SK-N-SH treated with all-trans-retinoic acid at 6 μM for 48 hours (cell line): ENCODE results near the gene TRAP1.
A peak's percentile ranks its signal among the peaks of the same experiment; 100 is the strongest.
"Not testable (repeated sequence)": the region's sequence is repeated elsewhere in the genome, so short reads cannot be mapped to it uniquely, and the experiment has no call there.

Experiments used
- ATAC-seq: fragments of 200-7000 bp; cut with Tn5 transposase; 3 replicates; pipeline ENCODE4 v1.9.1; 2020; ENCODE audit warnings: mild to moderate bottlenecking, moderate library complexity
- ARNTL ChIP-seq: fragments of 450-650 bp; formaldehyde crosslinking; IDR thresholded peaks from 2 replicates; pipeline ENCODE4 v1.5.0; 2020; ENCODE audit warnings: low read depth, mild to moderate bottlenecking, moderate library complexity, borderline replicate concordance
- BACH2 ChIP-seq: fragments of 250-450 bp; sonication (Bioruptor Pico); IDR thresholded peaks from 2 replicates; pipeline ENCODE4 v1.9.0; 2021; ENCODE audit warnings: mild to moderate bottlenecking, borderline replicate concordance
- CSDC2 ChIP-seq: fragments of 250-450 bp; sonication (Bioruptor Pico); IDR thresholded peaks from 2 replicates; pipeline ENCODE4 v1.5.0; 2020; ENCODE audit warnings: mild to moderate bottlenecking, moderate library complexity
- CSRNP3 ChIP-seq: fragments of 250-450 bp; sonication (Bioruptor Pico); IDR thresholded peaks from 2 replicates; pipeline ENCODE4 v1.5.1; 2021; ENCODE audit warnings: mild to moderate bottlenecking, moderate library complexity
- ESRRG ChIP-seq: fragments of 250-450 bp; sonication (Bioruptor Pico); IDR thresholded peaks from 2 replicates; pipeline ENCODE4 v1.6.1; 2021; ENCODE audit warnings: mild to moderate bottlenecking
- GLIS3 ChIP-seq: fragments of 250-450 bp; sonication (Bioruptor Pico); IDR thresholded peaks from 2 replicates; pipeline ENCODE4 v1.5.0; 2020; ENCODE audit warnings: mild to moderate bottlenecking, moderate library complexity
- ISL1 ChIP-seq: fragments of 250-450 bp; sonication (Bioruptor Pico); IDR thresholded peaks from 2 replicates; pipeline ENCODE4 v2.1.2; 2022; ENCODE audit warnings: mild to moderate bottlenecking, moderate library complexity
- OSR1 ChIP-seq: fragments of 250-450 bp; sonication (Bioruptor Pico); IDR thresholded peaks from 2 replicates; pipeline ENCODE4 v1.8.0; 2022; ENCODE audit warnings: moderate library complexity, mild to moderate bottlenecking, inconsistent platforms
- PPARA ChIP-seq: fragments of 250-450 bp; sonication (Bioruptor Pico); IDR thresholded peaks from 2 replicates; pipeline ENCODE4 v1.5.0; 2020; ENCODE audit warnings: mild to moderate bottlenecking, borderline replicate concordance
- RARB ChIP-seq: fragments of 250-450 bp; sonication (Bioruptor Pico); IDR thresholded peaks from 2 replicates; pipeline ENCODE4 v1.8.0; 2021; ENCODE audit warnings: mild to moderate bottlenecking, moderate library complexity
- SNAI2 ChIP-seq: fragments of 250-450 bp; sonication (Bioruptor Pico); IDR thresholded peaks from 2 replicates; pipeline ENCODE4 v1.5.0; 2020; ENCODE audit warnings: mild to moderate bottlenecking, moderate library complexity
- TCF4 ChIP-seq: fragments of 250-450 bp; sonication (Bioruptor Pico); IDR thresholded peaks from 2 replicates; pipeline ENCODE4 v1.8.0; 2021; ENCODE audit warnings: mild to moderate bottlenecking, moderate library complexity, borderline replicate concordance
- TOX ChIP-seq: fragments of 250-450 bp; sonication (Bioruptor Pico); IDR thresholded peaks from 2 replicates; pipeline ENCODE4 v1.8.0; 2021; ENCODE audit warnings: mild to moderate bottlenecking, moderate library complexity, borderline replicate concordance
- ZC3H10 ChIP-seq: fragments of 250-450 bp; sonication (Bioruptor Pico); IDR thresholded peaks from 2 replicates; pipeline ENCODE4 v1.5.1; 2021; ENCODE audit warnings: mild to moderate bottlenecking, moderate library complexity
- ZFP3 ChIP-seq: fragments of 250-450 bp; sonication (Bioruptor Pico); IDR thresholded peaks from 2 replicates; pipeline ENCODE4 v1.5.0; 2020; ENCODE audit warnings: mild to moderate bottlenecking, moderate library complexity
- ZFP30 ChIP-seq: fragments of 450-650 bp; formaldehyde crosslinking; IDR thresholded peaks from 2 replicates; pipeline ENCODE4 v1.5.0; 2022; ENCODE audit warnings: mild to moderate bottlenecking, moderate library complexity
- ZNF70 ChIP-seq: fragments of 450-650 bp; formaldehyde crosslinking; IDR thresholded peaks from 2 replicates; pipeline ENCODE4 v1.5.0; 2020; ENCODE audit warnings: mild to moderate bottlenecking, moderate library complexity
- TF ChIP-seq, protein P1 (sequence below): fragments of 250-450 bp; sonication (Bioruptor Pico); IDR thresholded peaks from 2 replicates; pipeline ENCODE4 v1.8.0; 2020; ENCODE audit warnings: mild to moderate bottlenecking, moderate library complexity, borderline replicate concordance
- TF ChIP-seq, protein P2 (sequence below): fragments of 250-450 bp; sonication (Bioruptor Pico); IDR thresholded peaks from 2 replicates; pipeline ENCODE4 v1.5.0; 2020; ENCODE audit warnings: mild to moderate bottlenecking, moderate library complexity
- TF ChIP-seq, protein P3 (sequence below): fragments of 250-450 bp; sonication (Bioruptor Pico); IDR thresholded peaks from 2 replicates; pipeline ENCODE4 v1.5.1; 2020; ENCODE audit warnings: low read depth, mild to moderate bottlenecking, moderate library complexity

Gene TRAP1

DNA sequence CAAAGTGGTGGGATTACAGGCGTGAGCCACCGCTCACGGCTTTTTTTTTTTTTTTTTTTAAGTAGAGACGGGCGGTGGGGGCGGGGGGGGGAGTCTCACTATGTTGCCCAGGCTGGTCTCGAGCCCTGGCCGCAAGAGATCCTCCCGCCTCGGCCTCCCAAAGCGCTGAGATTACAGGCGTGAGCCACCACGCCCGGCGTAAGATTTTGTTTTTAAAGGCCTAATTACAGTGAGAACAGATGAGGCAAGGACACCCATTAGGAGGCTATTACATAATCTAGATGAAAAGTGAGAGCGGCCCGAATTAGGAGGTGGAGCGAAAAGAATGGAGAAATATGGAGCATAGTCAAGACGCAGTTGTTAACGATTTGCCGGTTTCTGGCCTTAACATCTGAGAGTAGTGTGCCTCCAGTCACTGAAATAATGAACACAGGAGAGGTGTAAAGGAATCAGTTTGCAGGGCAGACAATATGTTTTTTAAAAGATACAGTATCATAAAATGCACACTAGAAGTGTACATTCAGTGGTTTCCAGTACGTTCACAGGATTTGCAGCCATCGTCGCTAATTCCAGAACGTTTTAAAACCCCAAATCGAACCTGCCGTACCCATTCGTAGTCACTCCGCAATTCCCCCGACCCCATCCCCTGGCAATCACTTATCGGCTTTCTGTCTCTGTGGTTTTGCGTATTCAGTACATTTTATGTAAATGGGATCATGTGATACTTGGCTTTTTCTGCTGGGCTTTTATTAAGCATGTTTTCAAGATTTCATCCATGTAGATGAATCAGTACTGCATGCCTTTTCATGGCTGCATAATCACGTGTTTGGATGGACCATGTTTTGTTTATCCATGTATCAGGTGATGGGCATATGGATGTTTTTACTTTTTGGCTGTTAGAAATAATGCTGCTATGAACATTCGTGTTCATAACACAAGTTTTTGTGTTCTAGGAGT, 104.5 kb downstream of the TRAP1 start (continued):
- TF ChIP-seq, protein P1, sequence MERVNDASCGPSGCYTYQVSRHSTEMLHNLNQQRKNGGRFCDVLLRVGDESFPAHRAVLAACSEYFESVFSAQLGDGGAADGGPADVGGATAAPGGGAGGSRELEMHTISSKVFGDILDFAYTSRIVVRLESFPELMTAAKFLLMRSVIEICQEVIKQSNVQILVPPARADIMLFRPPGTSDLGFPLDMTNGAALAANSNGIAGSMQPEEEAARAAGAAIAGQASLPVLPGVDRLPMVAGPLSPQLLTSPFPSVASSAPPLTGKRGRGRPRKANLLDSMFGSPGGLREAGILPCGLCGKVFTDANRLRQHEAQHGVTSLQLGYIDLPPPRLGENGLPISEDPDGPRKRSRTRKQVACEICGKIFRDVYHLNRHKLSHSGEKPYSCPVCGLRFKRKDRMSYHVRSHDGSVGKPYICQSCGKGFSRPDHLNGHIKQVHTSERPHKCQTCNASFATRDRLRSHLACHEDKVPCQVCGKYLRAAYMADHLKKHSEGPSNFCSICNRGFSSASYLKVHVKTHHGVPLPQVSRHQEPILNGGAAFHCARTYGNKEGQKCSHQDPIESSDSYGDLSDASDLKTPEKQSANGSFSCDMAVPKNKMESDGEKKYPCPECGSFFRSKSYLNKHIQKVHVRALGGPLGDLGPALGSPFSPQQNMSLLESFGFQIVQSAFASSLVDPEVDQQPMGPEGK = no peak

- peak; percentile 91 for ATAC-seq
- no peak for TF ChIP-seq TOX (CRISPR knock-in tag)
- no peak for TF ChIP-seq CSDC2 (CRISPR knock-in tag)
- TF ChIP-seq ZFP30 = no peak
- no peak for TF ChIP-seq TCF4
- no peak for TF ChIP-seq OSR1
- no peak for TF ChIP-seq ZNF70
- no peak for TF ChIP-seq PPARA
- no peak for TF ChIP-seq RARB (CRISPR knock-in tag)
- no peak for TF ChIP-seq SNAI2
- TF ChIP-seq ISL1 = no peak
- no peak for TF ChIP-seq ARNTL (CRISPR knock-in tag)
Observed at GRCh38 chr16:3611146-3611975, 106.0 kb downstream of the TRAP1 start, which contains the start of gene SLX4. TSS of gene SLX4 (minus strand) at chr16:3611606. CDS start at chr16:3608964, 2,642 bp downstream.

DNA sequence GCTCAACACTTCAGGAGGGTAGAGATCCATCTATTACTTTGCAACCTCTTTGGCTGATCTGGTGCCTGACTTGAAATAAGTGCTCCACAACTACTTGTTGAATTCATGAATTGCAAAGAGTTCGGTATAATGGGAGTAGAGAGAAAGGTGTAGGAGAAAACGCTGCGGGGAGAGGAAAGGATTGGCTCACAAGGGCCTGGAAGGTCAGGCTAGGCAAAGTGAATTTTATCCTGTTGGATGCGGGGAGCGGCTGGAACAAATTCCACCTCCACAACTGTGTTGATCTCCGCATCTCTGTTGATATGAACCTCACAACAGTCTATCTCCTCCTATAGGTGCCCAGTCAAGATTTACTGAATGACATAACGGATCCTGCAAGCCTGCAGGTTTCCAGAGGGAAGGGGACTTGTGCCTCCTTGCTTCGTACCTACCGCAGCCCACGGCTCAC, 106.6 kb downstream of the TRAP1 start:
- TF ChIP-seq ZFP30 = no peak
- no peak for TF ChIP-seq SNAI2
- TF ChIP-seq TCF4 = no peak
- TF ChIP-seq CSRNP3 = no peak
- no peak for TF ChIP-seq ISL1
- no peak for TF ChIP-seq ZFP3 (CRISPR knock-in tag)
- no peak for TF ChIP-seq TOX (CRISPR knock-in tag)
- no peak for TF ChIP-seq GLIS3
- no peak for TF ChIP-seq ZNF70
- TF ChIP-seq ZC3H10 (CRISPR knock-in tag) = no peak
- no peak for TF ChIP-seq CSDC2 (CRISPR knock-in tag)
- TF ChIP-seq RARB (CRISPR knock-in tag) = no peak
- TF ChIP-seq ESRRG (CRISPR knock-in tag) = no peak
- TF ChIP-seq, protein P2, sequence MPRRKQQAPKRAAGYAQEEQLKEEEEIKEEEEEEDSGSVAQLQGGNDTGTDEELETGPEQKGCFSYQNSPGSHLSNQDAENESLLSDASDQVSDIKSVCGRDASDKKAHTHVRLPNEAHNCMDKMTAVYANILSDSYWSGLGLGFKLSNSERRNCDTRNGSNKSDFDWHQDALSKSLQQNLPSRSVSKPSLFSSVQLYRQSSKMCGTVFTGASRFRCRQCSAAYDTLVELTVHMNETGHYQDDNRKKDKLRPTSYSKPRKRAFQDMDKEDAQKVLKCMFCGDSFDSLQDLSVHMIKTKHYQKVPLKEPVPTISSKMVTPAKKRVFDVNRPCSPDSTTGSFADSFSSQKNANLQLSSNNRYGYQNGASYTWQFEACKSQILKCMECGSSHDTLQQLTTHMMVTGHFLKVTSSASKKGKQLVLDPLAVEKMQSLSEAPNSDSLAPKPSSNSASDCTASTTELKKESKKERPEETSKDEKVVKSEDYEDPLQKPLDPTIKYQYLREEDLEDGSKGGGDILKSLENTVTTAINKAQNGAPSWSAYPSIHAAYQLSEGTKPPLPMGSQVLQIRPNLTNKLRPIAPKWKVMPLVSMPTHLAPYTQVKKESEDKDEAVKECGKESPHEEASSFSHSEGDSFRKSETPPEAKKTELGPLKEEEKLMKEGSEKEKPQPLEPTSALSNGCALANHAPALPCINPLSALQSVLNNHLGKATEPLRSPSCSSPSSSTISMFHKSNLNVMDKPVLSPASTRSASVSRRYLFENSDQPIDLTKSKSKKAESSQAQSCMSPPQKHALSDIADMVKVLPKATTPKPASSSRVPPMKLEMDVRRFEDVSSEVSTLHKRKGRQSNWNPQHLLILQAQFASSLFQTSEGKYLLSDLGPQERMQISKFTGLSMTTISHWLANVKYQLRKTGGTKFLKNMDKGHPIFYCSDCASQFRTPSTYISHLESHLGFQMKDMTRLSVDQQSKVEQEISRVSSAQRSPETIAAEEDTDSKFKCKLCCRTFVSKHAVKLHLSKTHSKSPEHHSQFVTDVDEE (CRISPR knock-in tag) = no peak
- ATAC-seq = no peak; the same call in 2 of the 3 replicates

- TF ChIP-seq PPARA (no peak), ESRRG (CRISPR knock-in tag) (no peak), TOX (CRISPR knock-in tag) (no peak), GLIS3 (no peak), OSR1 (no peak), BACH2 (CRISPR knock-in tag) (no peak), RARB (CRISPR knock-in tag) (no peak)
- TF ChIP-seq, protein P2 (CRISPR knock-in tag) = no peak
- TF ChIP-seq, protein P3, sequence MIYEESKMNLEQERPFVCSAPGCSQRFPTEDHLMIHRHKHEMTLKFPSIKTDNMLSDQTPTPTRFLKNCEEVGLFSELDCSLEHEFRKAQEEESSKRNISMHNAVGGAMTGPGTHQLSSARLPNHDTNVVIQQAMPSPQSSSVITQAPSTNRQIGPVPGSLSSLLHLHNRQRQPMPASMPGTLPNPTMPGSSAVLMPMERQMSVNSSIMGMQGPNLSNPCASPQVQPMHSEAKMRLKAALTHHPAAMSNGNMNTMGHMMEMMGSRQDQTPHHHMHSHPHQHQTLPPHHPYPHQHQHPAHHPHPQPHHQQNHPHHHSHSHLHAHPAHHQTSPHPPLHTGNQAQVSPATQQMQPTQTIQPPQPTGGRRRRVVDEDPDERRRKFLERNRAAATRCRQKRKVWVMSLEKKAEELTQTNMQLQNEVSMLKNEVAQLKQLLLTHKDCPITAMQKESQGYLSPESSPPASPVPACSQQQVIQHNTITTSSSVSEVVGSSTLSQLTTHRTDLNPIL (CRISPR knock-in tag) = no peak
- TF ChIP-seq, all 23 proteins: peak for 0
- no peak for ATAC-seq
Observed at GRCh38 chr16:3609895-3610697, 107.2 kb downstream of the TRAP1 start.

DNA sequence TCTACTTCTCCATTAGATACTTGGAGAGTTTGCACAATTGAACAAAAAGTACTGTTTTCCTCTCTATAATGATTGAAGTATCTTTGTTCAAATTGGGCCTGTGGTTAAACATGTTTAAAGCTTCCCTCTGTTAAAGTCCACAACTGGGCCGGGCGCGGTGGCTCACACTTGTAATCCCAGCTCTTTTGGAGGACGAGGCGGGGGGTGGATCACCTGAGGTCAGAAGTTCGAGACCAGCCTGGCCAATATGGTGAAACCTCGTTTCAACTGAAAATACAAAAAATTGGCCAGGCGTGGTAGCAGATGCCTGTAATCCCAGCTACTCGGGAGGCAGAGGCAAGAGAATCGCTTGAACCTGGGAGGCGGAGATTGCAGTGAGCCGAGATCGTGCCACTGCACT, 108.3 kb downstream of the TRAP1 start:
- ATAC-seq = not testable (repeated sequence)
